Urothelium cell line (cell line): ENCODE measurements around the gene TALDO1.

Experiments used
- DNase-seq: peaks from one replicate; pipeline ENCODE4 v3.0.0; 2011; ENCODE audit warnings: low spot score, mixed read lengths
- FAIRE-seq: peaks from 2 replicates; lab custom pipeline; 2011; peaks lifted over from hg19 to GRCh38; lab: Jason Lieb, UNC

TALDO1 gene

DNA sequence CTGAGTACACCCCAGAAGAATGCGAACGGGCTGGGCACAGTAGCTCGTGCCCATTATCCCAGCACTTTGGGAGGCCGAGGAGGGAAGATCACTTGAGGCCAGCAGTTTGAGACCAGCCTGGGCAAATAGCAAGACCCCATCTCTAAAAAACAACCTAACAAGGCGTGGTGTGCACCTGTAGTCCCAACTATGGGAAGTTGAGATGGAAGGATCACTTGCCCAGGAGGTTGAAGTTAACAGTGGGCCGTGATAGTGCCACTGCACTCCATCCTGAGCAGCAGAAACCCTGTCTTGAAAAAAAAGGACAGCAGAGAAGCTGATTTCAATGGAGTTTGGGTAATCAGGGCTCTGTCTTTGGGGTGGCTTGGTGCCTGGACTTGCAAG is 65.8 kb downstream of the TALDO1 start:
- DNase-seq (no peak), FAIRE-seq (no peak)

DNA sequence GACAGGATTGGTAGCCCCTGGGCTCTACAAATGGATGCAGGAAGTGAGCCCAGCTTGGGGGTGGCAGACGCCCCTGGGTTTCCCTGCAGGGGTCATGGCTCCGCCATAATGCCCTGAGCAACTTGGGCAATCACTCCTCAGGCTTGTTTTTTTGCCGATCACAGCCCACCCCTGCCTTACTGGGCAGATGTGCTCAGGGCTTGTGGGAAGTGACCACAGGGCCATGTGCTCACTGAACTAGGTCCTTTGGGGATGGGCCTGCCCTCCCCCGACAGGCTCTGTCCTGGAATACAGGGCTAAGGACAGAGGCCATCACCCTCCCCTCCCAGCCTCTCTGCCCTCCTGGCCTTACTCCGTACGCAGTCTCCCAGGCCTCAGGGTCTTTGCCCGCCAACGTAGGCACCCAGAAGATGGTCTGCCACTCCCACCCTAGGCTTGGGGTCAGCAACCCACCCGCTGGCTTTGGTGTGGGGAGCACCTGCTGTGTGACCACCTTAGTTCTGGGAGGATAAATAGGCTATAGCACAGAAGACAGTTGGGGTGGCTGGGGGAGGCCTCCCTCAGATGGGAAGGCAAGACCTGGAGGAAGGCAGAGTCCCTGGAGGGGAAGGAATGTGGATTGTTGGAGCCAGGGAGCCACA is 66.3 kb downstream of the TALDO1 start:
- DNase-seq = no peak
- no peak for FAIRE-seq
